IMR-90 (cell line): Measurements from ENCODE around the gene SLC35A4. TPM values are rescaled to one million over a fixed set of nuclear protein-coding genes. Genes with fewer than 3 reads are reported as not detected.

Experiments
- ATAC-seq: fragments of 200-7000 bp; cut with Tn5 transposase; 2 replicates; pipeline ENCODE4 v1.9.1; 2020; ENCODE audit warnings: low read depth, mild to moderate bottlenecking, moderate library complexity
- BruUV-seq: library from RNA; stranded (reverse); fragments of 400-500 nt; replicated peaks from 2 replicates; lab custom pipeline; 2021; lab: Mats Ljungman, UMichigan
- CTCF ChIA-PET: fragments of 300-600 bp; formaldehyde crosslinking; extraction: SDS; loops from one replicate; lab custom pipeline; 2021; ENCODE audit warnings: antibody characterized with exemption; lab: Yijun Ruan, JAX
- POLR2A ChIA-PET: fragments of 300-600 bp; sonication (Branson Sonifier 250); formaldehyde crosslinking; loops from one replicate; lab custom pipeline; 2022; ENCODE audit warnings: antibody characterized with exemption; ENCODE audit not compliant: unreplicated experiment; lab: Charles Lee
- DNase-seq: peaks from one replicate; pipeline ENCODE4 v3.0.0; 2013
- H2AFZ ChIP-seq: replicated peaks from 2 replicates; pipeline ENCODE3; 2013; ENCODE audit warnings: low read length, mild to moderate bottlenecking; ENCODE audit not compliant: poor library complexity
- H2AK5ac ChIP-seq: 2 replicates; pipeline ENCODE4 v1.6.1; 2013; ENCODE audit warnings: low read depth, low read length, inconsistent platforms
- H2AK9ac ChIP-seq: replicated peaks from 2 replicates; pipeline ENCODE3; 2013; ENCODE audit warnings: mild to moderate bottlenecking, low read depth, low read length, moderate library complexity; ENCODE audit not compliant: poor library complexity
- H2BK120ac ChIP-seq: 2 replicates; pipeline ENCODE4 v1.6.1; 2013; ENCODE audit warnings: low read depth, low read length, inconsistent platforms
- H2BK15ac ChIP-seq: 3 replicates; pipeline ENCODE4 v1.6.1; 2013; ENCODE audit warnings: low read depth, low read length, inconsistent platforms
- H2BK20ac ChIP-seq: 2 replicates; pipeline ENCODE4 v1.6.1; 2013; ENCODE audit warnings: low read depth, mild to moderate bottlenecking, inconsistent platforms, low read length, moderate library complexity
- H2BK5ac ChIP-seq: 2 replicates; pipeline ENCODE4 v1.6.1; 2013; ENCODE audit warnings: mild to moderate bottlenecking, low read depth, low read length, inconsistent platforms; ENCODE audit not compliant: poor library complexity, severe bottlenecking
- H3K14ac ChIP-seq: replicated peaks from 2 replicates; pipeline ENCODE4 v1.6.1; 2013; ENCODE audit warnings: low read depth, low read length, inconsistent platforms
- H3K18ac ChIP-seq: 2 replicates; pipeline ENCODE4 v1.6.1; 2013; ENCODE audit warnings: low read depth, low read length, control low read depth
- H3K23ac ChIP-seq: 2 replicates; pipeline ENCODE4 v1.6.1; 2013; ENCODE audit warnings: low read depth, low read length, inconsistent platforms
- H3K27ac ChIP-seq: 2 replicates; pipeline ENCODE4 v1.5.1; 2013; ENCODE audit warnings: mild to moderate bottlenecking, control low read depth, low read length; ENCODE audit not compliant: insufficient read depth
- H3K27me3 ChIP-seq: 2 replicates; pipeline ENCODE4 v1.6.1; 2013; ENCODE audit warnings: low read length; ENCODE audit not compliant: control insufficient read depth, insufficient read depth
- H3K36me3 ChIP-seq: 2 replicates; pipeline ENCODE4 v1.6.1; 2013; ENCODE audit warnings: low read length, mixed read lengths; ENCODE audit not compliant: control insufficient read depth, insufficient read depth
- H3K4ac ChIP-seq: 2 replicates; pipeline ENCODE4 v1.6.1; 2013; ENCODE audit warnings: low read depth, low read length, inconsistent platforms
- H3K4me1 ChIP-seq: 2 replicates; pipeline ENCODE4 v1.6.1; 2013; ENCODE audit warnings: low read length, mixed read lengths; ENCODE audit not compliant: control insufficient read depth, insufficient read depth
- H3K4me2 ChIP-seq: 2 replicates; pipeline ENCODE4 v1.6.1; 2013; ENCODE audit warnings: low read depth, mild to moderate bottlenecking, control low read depth, low read length, moderate library complexity
- H3K4me3 ChIP-seq: 2 replicates; pipeline ENCODE4 v1.5.1; 2013; ENCODE audit warnings: low read depth, mild to moderate bottlenecking, control low read depth, low read length, moderate library complexity; ENCODE audit not compliant: insufficient read depth
- H3K56ac ChIP-seq: 2 replicates; pipeline ENCODE4 v1.6.1; 2013; ENCODE audit warnings: low read length, inconsistent platforms; ENCODE audit not compliant: insufficient read depth; ENCODE audit errors: extremely low read depth
- H3K79me1 ChIP-seq, 2 experiments: 2 replicates each; pipeline ENCODE4 v1.6.1; 2013; ENCODE audit warnings: low read length in 2 of 2, inconsistent platforms in 1 of 2, low read depth in 1 of 2
- H3K9ac ChIP-seq: 2 replicates; pipeline ENCODE4 v1.6.1; 2013; ENCODE audit warnings: low read depth, low read length, control low read depth
- H3K9me1 ChIP-seq: 2 replicates; pipeline ENCODE4 v1.6.1; 2013; ENCODE audit warnings: low read length, inconsistent platforms; ENCODE audit not compliant: insufficient read depth
- H3K9me3 ChIP-seq: 2 replicates; pipeline ENCODE4 v1.6.1; 2013; ENCODE audit warnings: low read length; ENCODE audit not compliant: control insufficient read depth, insufficient read depth
- H4K20me1 ChIP-seq: 2 replicates; pipeline ENCODE4 v1.6.1; 2013; ENCODE audit warnings: low read length, inconsistent platforms; ENCODE audit not compliant: insufficient read depth
- H4K5ac ChIP-seq: 2 replicates; pipeline ENCODE4 v1.6.1; 2013; ENCODE audit warnings: mild to moderate bottlenecking, low read depth, low read length, control low read depth
- H4K8ac ChIP-seq, 2 experiments: 2 replicates each; pipeline ENCODE4 v1.6.1; 2013; ENCODE audit warnings: low read depth in 2 of 2, low read length in 2 of 2, control low read depth in 1 of 2, inconsistent platforms in 1 of 2
- H4K91ac ChIP-seq: 2 replicates; pipeline ENCODE4 v1.6.1; 2013; ENCODE audit warnings: low read depth, low read length, inconsistent platforms; ENCODE audit not compliant: insufficient read depth
- BHLHE40 ChIP-seq: fragments of 150-350 bp; IDR thresholded peaks from 2 replicates; pipeline ENCODE4 v1.6.1; 2016; ENCODE audit warnings: mild to moderate bottlenecking, low read depth, low read length
- CEBPB ChIP-seq: IDR thresholded peaks from 2 replicates; pipeline ENCODE4 v1.6.1; 2012; ENCODE audit warnings: low read depth, low read length, improper control_type of control experiment
- CHD1 ChIP-seq: IDR thresholded peaks from 2 replicates; pipeline ENCODE4 v1.6.1; 2012; ENCODE audit warnings: low read depth, low read length, improper control_type of control experiment
- ELK1 ChIP-seq: fragments of 150-350 bp; IDR thresholded peaks from 2 replicates; pipeline ENCODE4 v1.6.1; 2016; ENCODE audit warnings: low read depth, mild to moderate bottlenecking, low read length, moderate library complexity, borderline replicate concordance
- FOS ChIP-seq: fragments of 150-350 bp; IDR thresholded peaks from 2 replicates; pipeline ENCODE4 v1.6.1; 2016; ENCODE audit warnings: low read depth, low read length
- MAFK ChIP-seq: IDR thresholded peaks from 2 replicates; pipeline ENCODE4 v1.6.1; 2012; ENCODE audit warnings: low read depth, low read length, improper control_type of control experiment
- NFE2L2 ChIP-seq: fragments of 150-350 bp; IDR thresholded peaks from 2 replicates; pipeline ENCODE4 v1.6.1; 2016; ENCODE audit warnings: low read depth, mild to moderate bottlenecking, low read length
- POLR2A ChIP-seq: IDR thresholded peaks from 2 replicates; pipeline ENCODE4 v1.6.1; 2012; ENCODE audit warnings: mild to moderate bottlenecking, low read depth, low read length
- RAD21 ChIP-seq: IDR thresholded peaks from 2 replicates; pipeline ENCODE4 v1.6.1; 2012; ENCODE audit warnings: low read length, improper control_type of control experiment
- RFX5 ChIP-seq: IDR thresholded peaks from 2 replicates; pipeline ENCODE4 v1.8.0; 2012; ENCODE audit warnings: low read depth, mild to moderate bottlenecking, low read length, moderate library complexity
- SMC3 ChIP-seq: fragments of 150-350 bp; IDR thresholded peaks from 2 replicates; pipeline ENCODE4 v1.6.1; 2016; ENCODE audit warnings: low read depth, mild to moderate bottlenecking, antibody characterized with exemption, low read length, moderate library complexity
- dilution Hi-C: fragments of 300-500 bp; cut with HindIII; formaldehyde crosslinking; loops from one replicate; pipeline ENCODE4 v1.14.3; 2018; ENCODE audit warnings: low sequenced_read_pairs; ENCODE audit not compliant: unreplicated experiment
- in situ Hi-C: fragments of 300-500 bp; cut with MboI; formaldehyde crosslinking; loops from 3 replicates; pipeline ENCODE4 v1.14.3; 2019; ENCODE audit warnings: low sequenced_read_pairs, inconsistent platforms, mixed read lengths
- intact Hi-C: fragments of 100-400 bp; cut with micrococcal nuclease; formaldehyde crosslinking; loops from 2 replicates; pipeline ENCODE4 v1.10.0; 2022
- polyA plus RNA-seq, 3 experiments: library from polyadenylated mRNA; depleted of rRNA; stranded (reverse); fragments of >200 nt; gene quantifications; 2 replicates each; pipeline ENCODE4 v1.2.3, GENCODE V29; 2012; ENCODE audit warnings: low replicate concordance in 1 of 3
- total RNA-seq: library from RNA; depleted of rRNA; stranded (reverse); fragments of >200 nt; gene quantifications from 2 replicates; pipeline ENCODE4 v1.2.3, GENCODE V29; 2012
- TF ChIP-seq, protein P1 (sequence below): conservative IDR thresholded peaks from 2 replicates; pipeline ENCODE4 v1.5.1; 2012; ENCODE audit warnings: mild to moderate bottlenecking, low read depth, low read length, improper control_type of control experiment

SLC35A4 gene
- total and polyA plus RNA-seq, 2 of the 4 experiments (the other 2 are of a cell fraction), result 19.2 to 66.4 TPM

DNA sequence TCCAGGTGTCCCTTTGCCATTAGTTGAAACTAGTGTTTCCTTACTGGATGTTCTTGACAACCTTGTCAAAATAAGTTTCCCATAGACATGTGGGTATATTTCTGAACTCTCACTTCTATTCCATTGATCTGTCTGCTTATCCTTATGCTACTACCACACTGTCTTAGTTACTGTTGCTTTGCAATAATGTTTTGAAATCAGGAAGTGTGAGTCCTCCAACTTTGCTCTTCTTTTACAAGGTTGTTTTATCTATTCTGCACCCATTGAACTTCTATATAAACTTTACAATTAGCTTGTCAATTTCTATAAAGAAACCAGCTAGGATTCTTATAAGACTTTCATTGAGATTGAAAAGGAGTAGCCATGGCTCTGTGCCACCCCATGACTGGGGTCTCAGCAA lies 44.1 kb downstream of the SLC35A4 start:
- Histone ChIP-seq H4K8ac (no peak overlapping the region), H2AK5ac (no peak overlapping the region), H3K27ac (no peak overlapping the region), H3K9ac (no peak overlapping the region), H3K36me3 (no peaks in the 10 kb centered on the region), H2AFZ (no peak overlapping the region), H3K9me1 (no peaks in the 10 kb centered on the region), H3K14ac (no peak overlapping the region), H3K18ac (no peak overlapping the region), H2BK15ac (no peak overlapping the region), H2BK120ac (no peak overlapping the region), H4K5ac (no peak overlapping the region), H3K27me3 (peaks cover 6% of the 10 kb centered on the region), H3K23ac (no peak overlapping the region), H3K56ac (no peak overlapping the region), H2BK5ac (no peak overlapping the region), H4K20me1 (no peaks in the 10 kb centered on the region), H3K79me1 (no peaks in the 10 kb centered on the region), H3K4me2 (no peak overlapping the region), H3K4me3 (no peak overlapping the region), H3K4ac (no peak overlapping the region), H2BK20ac (no peak overlapping the region), H2AK9ac (no peak overlapping the region), H3K4me1 (peaks cover 2% of the 10 kb centered on the region; the same call in 1 of the 2 replicates), H4K91ac (no peak overlapping the region), H3K9me3 (no peaks in the 10 kb centered on the region)
- dilution Hi-C loops, result no loop called here
- in situ Hi-C loops, result no loop called here
- ChIA-PET CTCF (interaction anchor here (0.6 kb wide), 1 partner anchor 24 kb away, joined by 3 read pairs; no protein-coding TSS in a partner anchor), POLR2A (no interaction called here)
- TF ChIP-seq RAD21 (no peak), NFE2L2 (no peak), CEBPB (no peak), FOS (no peak), POLR2A (no peak), RFX5 (no peak), ELK1 (no peak), BHLHE40 (no peak), CHD1 (no peak), MAFK (no peak), SMC3 (no peak)
- TF ChIP-seq, protein P1, sequence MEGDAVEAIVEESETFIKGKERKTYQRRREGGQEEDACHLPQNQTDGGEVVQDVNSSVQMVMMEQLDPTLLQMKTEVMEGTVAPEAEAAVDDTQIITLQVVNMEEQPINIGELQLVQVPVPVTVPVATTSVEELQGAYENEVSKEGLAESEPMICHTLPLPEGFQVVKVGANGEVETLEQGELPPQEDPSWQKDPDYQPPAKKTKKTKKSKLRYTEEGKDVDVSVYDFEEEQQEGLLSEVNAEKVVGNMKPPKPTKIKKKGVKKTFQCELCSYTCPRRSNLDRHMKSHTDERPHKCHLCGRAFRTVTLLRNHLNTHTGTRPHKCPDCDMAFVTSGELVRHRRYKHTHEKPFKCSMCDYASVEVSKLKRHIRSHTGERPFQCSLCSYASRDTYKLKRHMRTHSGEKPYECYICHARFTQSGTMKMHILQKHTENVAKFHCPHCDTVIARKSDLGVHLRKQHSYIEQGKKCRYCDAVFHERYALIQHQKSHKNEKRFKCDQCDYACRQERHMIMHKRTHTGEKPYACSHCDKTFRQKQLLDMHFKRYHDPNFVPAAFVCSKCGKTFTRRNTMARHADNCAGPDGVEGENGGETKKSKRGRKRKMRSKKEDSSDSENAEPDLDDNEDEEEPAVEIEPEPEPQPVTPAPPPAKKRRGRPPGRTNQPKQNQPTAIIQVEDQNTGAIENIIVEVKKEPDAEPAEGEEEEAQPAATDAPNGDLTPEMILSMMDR, result no peak
- no TSS peak for BruUV-seq
- ATAC-seq (no peak), DNase-seq (no peak)
- intact Hi-C loops, result no loop called here
